Natural killer cell treated with Interleukin-12 subunit alpha and Interleukin-12 subunit beta and Interleukin-15 and Interleukin-18, amount 100 ng/mL, for 72 hours (primary cell): Measurements from ENCODE around the gene SLC1A2. TPM values are rescaled to one million over a fixed set of nuclear protein-coding genes. Genes with fewer than 3 reads are reported as not detected.

Experiments
- ATAC-seq, 2 donors: fragments of 150-1000 bp; cut with Tn5 transposase in 1 of 2; sonication (Bioruptor Pico), chemical (Tn5 transposase) in 1 of 2; 2 replicates each; pipeline ENCODE4 v1.10.0; 2021
- DNase-seq: peaks from one replicate; pipeline ENCODE4 v3.0.0; 2022; ENCODE audit warnings: low spot score
- H3K27ac Mint-ChIP-seq, 2 donors: 1 replicate in 1 of 2; 2 replicates in 1 of 2; pipeline ENCODE4 v1.8.0; 2022; ENCODE audit warnings: mixed read lengths in 2 of 2, mild to moderate bottlenecking in 1 of 2, moderate library complexity in 1 of 2
- H3K27me3 Mint-ChIP-seq, 2 donors: 1 replicate in 1 of 2; 2 replicates in 1 of 2; pipeline ENCODE4 v1.8.0; 2022; ENCODE audit warnings: mixed read lengths in 2 of 2
- H3K36me3 Mint-ChIP-seq: one replicate; pipeline ENCODE4 v1.8.0; 2022; ENCODE audit warnings: mixed read lengths
- H3K4me1 Mint-ChIP-seq, 2 donors: 1 replicate in 1 of 2; 2 replicates in 1 of 2; pipeline ENCODE4 v1.8.0; 2022; ENCODE audit warnings: low read depth in 2 of 2, mixed read lengths in 2 of 2, mild to moderate bottlenecking in 1 of 2
- H3K4me3 Mint-ChIP-seq: one replicate; pipeline ENCODE4 v1.8.0; 2022; ENCODE audit warnings: mixed read lengths
- H3K9me3 Mint-ChIP-seq: 2 replicates; pipeline ENCODE4 v1.8.0; 2022; ENCODE audit warnings: mixed read lengths
- total RNA-seq, 2 donors: library from RNA; stranded (reverse); gene quantifications; one replicate each; pipeline ENCODE4 v1.2.3, GENCODE V29; 2022

SLC1A2 gene
- total RNA-seq, 2 donors from 2014 or later, result 0.12 TPM; not detected in 1

DNA sequence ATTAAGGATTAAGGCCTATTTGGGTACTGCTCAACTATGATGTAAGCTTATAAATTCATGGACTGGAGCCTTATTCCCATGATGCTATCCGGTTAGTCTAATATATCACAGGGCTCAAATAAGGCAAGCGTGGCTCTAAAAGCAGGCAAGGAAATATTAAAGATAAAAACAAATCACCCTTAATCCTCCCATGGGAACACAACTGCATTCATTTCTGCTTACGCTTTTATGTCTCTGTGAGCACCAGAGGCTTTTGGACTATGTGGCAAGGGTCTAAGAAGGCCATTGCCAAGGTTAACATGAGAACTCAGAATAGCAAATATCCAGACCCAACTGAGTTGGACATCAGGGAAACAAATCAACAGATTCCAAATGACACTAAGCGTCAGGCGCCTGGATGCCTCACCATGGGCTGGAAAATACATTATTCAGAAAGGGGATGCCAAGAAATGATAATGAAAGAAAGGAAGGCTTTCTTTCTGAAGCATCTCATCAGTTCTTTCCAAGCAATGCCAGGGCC lies 138.1 kb downstream of the SLC1A2 start:
- Mint-ChIP-seq H3K4me3 (no peak overlapping the region), H3K36me3 (no peaks in the 10 kb centered on the region), H3K4me1 (peaks cover 14 to 43% of the 10 kb centered on the region in 2 donors), H3K27me3 (peaks cover 0 to under 1% of the 10 kb centered on the region in 2 donors), H3K9me3 (peaks cover 3% of the 10 kb centered on the region), H3K27ac (peak overlapping the region in 1 of 2 donors; percentile 12)
- DNase-seq (no peak), ATAC-seq (no peak)

DNA sequence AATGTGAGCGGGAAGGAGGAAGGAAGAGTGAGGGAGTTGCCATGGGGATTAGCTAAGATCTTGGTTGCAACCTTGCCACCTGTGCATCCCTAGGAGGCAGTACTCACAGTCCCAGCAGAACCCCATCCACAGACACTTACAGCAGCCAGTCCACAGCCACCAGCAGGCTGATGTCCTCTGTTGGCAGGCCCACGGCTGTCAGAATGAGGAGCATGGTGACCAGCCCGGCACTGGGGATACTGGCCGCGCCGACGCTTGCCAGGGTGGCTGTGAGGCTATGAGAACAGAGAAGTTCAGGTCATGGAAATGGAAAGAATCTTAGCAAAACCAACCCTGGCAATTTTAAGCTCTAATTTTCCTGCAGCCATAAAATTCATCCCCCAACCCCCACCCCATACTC lies 138.6 kb downstream of the SLC1A2 start:
- Mint-ChIP-seq H3K4me3 (no peak overlapping the region), H3K36me3 (no peaks in the 10 kb centered on the region), H3K9me3 (peaks cover 6% of the 10 kb centered on the region), H3K27ac (peak overlapping the region in 1 of 2 donors; percentile 12), H3K4me1 (peaks cover 19 to 47% of the 10 kb centered on the region in 2 donors), H3K27me3 (peaks cover 4 to 5% of the 10 kb centered on the region in 2 donors)
- DNase-seq (no peak), ATAC-seq (no peak)

DNA sequence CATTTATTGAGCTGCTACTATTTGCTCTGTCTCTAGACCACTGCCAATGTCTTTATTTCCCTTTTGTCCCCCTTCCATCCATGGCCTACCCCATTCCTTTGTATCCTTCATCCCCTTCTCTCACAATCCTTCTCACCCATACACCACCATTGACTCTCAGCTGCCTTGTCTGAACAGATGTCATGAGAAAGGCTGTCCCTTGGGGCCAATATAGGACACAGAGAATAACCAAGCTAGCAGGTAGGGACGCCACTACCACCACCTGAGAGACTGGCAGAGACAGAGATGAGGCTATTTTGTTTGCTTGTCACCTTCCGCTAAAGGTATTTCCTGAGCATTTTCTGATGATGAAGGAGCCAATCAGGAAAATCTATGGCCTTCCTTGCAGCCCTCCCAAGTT lies 141.5 kb downstream of the SLC1A2 start:
- Mint-ChIP-seq H3K27ac (no peak overlapping the region), H3K36me3 (peaks cover 6% of the 10 kb centered on the region), H3K4me1 (peaks cover 44 to 51% of the 10 kb centered on the region in 2 donors), H3K27me3 (peaks cover 4 to 15% of the 10 kb centered on the region in 2 donors), H3K4me3 (no peak overlapping the region), H3K9me3 (peaks cover 3% of the 10 kb centered on the region)
- no peak for ATAC-seq
- no peak for DNase-seq

DNA sequence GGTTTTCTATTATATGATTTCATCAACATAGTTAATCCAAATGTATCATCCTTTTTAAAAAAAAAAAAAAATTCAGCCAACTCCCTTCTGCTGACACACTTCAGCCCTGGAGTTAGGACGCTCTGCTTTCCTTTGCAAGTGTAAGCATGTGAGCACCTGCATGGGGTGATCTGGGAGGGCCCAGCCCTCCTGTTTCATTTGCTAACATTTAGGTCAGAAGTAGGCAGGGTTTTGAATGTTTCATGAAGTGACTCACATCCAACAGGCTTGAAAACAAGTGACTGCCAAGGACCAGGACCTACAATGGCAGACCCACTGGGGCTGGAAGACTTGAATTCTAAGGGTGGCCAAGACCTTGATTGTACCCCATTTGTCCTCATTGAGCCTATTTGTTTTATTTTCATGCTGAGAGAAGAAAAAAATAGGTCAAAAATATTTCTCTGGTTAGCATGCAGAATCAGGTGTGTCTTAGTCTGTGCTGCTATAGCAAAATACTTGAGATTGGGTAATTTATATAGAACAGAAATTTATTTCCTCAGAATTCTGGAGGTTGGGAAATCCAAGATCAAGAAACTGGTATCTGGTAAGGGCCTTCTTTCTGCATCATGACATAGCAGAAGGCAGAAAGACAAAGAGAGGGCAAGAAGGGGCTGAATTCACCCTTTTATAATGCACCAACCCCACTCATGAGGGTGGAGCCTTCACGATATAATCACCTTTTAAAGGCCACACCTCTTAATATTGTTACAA lies 142.8 kb downstream of the SLC1A2 start:
- ATAC-seq (no peak), DNase-seq (no peak)
- H3K36me3 Mint-ChIP-seq, result peaks cover 6% of the 10 kb centered on the region
- H3K4me1 Mint-ChIP-seq, result peaks cover 49 to 57% of the 10 kb centered on the region in 2 donors
- peak overlapping the region; percentile 9 for H3K4me3 Mint-ChIP-seq
- peak overlapping the region; percentile 42 to 45 for H3K27ac Mint-ChIP-seq
- H3K9me3 Mint-ChIP-seq, result peaks cover 3% of the 10 kb centered on the region
- H3K27me3 Mint-ChIP-seq, result peaks cover 4 to 15% of the 10 kb centered on the region in 2 donors

DNA sequence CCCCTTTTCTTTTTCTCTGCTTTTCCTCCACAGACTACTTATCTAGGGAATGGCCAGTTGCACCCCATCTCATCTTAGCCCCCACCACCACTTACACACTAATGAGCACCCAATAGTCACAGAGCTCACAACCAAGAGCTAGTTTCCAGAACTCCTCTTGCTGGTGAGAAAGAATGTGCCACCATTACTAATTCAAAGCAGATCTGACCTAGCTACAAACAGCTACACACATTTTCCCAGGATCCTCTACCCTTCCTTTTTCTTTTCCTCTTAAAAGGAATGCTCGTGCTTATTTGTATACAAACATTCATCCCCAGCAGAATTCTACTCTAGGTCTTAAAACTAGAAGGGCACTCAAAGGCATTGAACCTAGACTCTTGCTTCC lies 143.6 kb downstream of the SLC1A2 start:
- DNase-seq (no peak), ATAC-seq (no peak)
- Mint-ChIP-seq H3K4me1 (peaks cover 57 to 60% of the 10 kb centered on the region in 2 donors), H3K27ac (peak overlapping the region; percentile 42 to 45), H3K36me3 (peaks cover 7% of the 10 kb centered on the region), H3K27me3 (peaks cover 4 to 15% of the 10 kb centered on the region in 2 donors), H3K9me3 (peaks cover 4% of the 10 kb centered on the region), H3K4me3 (peak overlapping the region; percentile 9)

DNA sequence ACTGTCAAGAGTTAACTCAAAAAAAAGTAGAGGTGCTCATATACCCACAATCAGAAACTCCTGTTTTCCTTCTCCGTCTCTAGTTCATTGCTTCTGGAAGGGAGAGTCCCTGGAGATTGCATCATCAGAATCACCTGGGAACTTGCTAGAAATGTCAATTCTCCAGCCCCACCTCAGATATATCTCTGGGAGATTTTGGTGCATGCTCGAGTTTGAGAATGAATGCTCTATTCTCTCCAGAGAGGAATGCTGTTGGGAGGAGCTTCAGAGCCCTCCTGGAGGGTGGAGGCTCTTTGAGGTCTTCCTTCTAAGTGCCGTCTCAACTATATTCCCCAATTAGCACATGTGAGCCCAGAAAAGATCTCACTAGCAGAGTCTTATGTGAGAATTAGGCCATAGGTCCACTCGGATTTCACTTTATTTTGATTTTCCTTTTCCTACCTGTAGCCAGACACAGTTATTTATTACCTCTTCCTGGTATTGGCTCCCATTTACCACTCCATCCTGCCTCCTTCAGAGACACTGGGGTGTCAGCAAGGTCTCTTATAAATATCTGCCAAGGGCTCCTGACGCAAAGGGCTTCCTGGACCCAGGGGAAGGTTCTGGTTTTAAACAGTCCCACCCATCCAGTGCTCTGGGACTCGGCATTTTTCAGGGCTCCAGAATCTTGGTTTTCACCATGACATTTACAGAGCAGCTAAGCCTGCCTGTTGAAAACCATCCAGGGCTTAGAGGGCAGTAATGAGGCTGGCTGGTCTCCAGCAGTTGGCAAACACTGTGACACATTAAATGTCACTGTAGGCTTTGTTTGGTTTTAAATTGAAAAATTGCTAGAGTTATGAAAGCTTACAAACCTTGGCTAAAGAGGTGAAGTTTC lies 144.2 kb downstream of the SLC1A2 start:
- Mint-ChIP-seq H3K27ac (peak overlapping the region in 1 of 2 donors; percentile 45), H3K9me3 (peaks cover 8% of the 10 kb centered on the region), H3K27me3 (peaks cover 4 to 15% of the 10 kb centered on the region in 2 donors), H3K4me3 (no peak overlapping the region), H3K4me1 (peaks cover 58 to 61% of the 10 kb centered on the region in 2 donors), H3K36me3 (peaks cover 10% of the 10 kb centered on the region)
- ATAC-seq, result no peak
- no peak for DNase-seq

DNA sequence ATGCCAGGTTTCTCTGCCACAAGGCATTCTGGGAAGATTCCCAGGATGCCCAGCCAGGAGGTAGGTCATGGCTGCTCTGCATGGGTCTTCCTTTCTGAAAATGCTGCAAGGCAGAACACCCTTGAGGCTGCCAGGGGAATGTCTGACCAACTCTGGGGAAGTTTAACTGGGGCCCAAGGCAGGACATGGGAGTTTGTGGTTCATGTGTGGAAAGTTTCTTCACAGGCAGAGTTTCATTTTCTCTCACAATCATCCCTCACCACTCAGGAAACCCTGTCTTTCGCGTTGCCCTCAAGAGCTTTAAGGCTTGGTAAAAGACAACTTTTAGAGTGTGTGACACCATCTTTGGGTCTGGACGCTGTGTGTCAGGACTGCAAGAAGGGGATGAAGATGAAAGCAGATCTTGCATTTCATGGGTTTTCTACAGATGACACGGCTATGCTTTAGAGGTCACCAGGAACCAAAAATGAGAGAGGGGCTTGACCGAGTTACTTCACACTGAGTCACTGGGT lies 146.9 kb downstream of the SLC1A2 start:
- Mint-ChIP-seq H3K9me3 (peaks cover 8% of the 10 kb centered on the region), H3K36me3 (peaks cover 10% of the 10 kb centered on the region), H3K4me1 (peaks cover 55 to 61% of the 10 kb centered on the region in 2 donors), H3K27me3 (peaks cover 4 to 15% of the 10 kb centered on the region in 2 donors), H3K27ac (peak overlapping the region; percentile 60 to 68), H3K4me3 (peak overlapping the region; percentile 63)
- ATAC-seq, result peak; percentile 96
- DNase-seq, result peak; percentile 87

DNA sequence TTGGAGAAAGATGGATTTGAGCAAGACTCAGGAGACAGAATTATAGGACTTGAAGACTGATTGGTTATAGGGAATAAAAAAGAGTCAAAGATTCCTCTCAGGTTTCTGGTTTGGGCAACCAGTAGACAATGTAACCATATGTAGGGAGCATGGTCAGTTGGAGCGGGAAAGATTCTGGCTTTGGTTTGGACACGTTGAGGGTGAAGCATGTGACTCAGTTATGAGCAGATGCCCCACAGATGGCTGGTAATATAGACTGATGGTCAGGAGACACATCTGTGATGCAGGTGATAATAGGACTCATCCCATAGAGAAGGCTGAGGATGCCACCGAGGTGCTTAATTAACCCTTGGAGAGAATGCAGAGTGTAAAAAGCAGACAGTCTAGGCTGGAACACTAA lies 148.3 kb downstream of the SLC1A2 start:
- no peak for DNase-seq
- no peak for ATAC-seq
- H3K9me3 Mint-ChIP-seq, result peaks cover 7% of the 10 kb centered on the region
- H3K4me1 Mint-ChIP-seq, result peaks cover 48 to 56% of the 10 kb centered on the region in 2 donors
- peak overlapping the region; percentile 63 for H3K4me3 Mint-ChIP-seq
- H3K27me3 Mint-ChIP-seq, result peaks cover 3 to 13% of the 10 kb centered on the region in 2 donors
- H3K36me3 Mint-ChIP-seq, result peaks cover 10% of the 10 kb centered on the region
- H3K27ac Mint-ChIP-seq, result peak overlapping the region; percentile 60 to 68

DNA sequence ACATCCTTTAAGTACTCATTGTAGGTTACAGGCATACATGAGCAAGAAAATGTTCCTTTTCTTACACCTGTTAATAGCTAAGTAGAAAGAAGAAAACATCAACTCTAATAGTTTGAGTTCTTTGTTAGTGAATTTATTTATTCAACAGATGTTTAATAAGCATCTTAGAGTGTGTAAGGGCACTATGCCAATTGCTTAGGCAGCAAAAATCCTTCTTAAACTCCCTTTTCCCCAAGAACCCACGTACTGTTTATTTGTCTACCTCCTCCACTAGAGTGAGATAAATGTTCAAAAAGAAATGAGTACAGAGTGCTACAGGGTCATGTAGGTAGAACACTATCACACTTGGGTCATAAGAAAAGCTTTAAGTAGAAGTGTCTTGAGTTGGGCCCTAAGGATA lies 149.0 kb downstream of the SLC1A2 start:
- no peak for DNase-seq
- Mint-ChIP-seq H3K27ac (peak overlapping the region; percentile 60 to 68), H3K4me1 (peaks cover 42 to 49% of the 10 kb centered on the region in 2 donors), H3K9me3 (peaks cover 5% of the 10 kb centered on the region), H3K4me3 (no peak overlapping the region), H3K36me3 (peaks cover 10% of the 10 kb centered on the region), H3K27me3 (peaks cover 0 to 8% of the 10 kb centered on the region in 2 donors)
- ATAC-seq, result no peak

DNA sequence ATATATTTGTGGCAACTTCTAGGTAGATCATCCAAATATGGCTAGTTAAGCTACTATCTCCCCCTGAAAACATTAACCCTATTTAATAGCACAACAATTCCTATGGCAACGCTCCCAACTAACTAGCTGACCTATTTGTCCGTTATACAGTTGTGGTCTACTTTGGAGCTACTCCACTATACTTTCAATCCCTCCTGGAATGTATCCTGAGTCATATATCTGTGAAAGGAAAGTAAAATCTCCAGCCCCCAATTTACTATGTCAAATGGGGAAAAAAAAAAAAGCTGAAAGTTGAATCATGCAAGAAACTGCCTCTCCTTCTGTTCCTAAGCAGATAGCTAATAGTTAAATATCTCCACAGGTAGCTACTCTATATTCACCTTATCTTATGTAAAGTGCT lies 151.9 kb downstream of the SLC1A2 start:
- Mint-ChIP-seq H3K27me3 (no peaks in the 10 kb centered on the region), H3K9me3 (peaks cover 5% of the 10 kb centered on the region), H3K36me3 (peaks cover 4% of the 10 kb centered on the region), H3K27ac (no peak overlapping the region), H3K4me1 (peaks cover 21 to 22% of the 10 kb centered on the region in 2 donors), H3K4me3 (no peak overlapping the region)
- DNase-seq (no peak), ATAC-seq (no peak)

DNA sequence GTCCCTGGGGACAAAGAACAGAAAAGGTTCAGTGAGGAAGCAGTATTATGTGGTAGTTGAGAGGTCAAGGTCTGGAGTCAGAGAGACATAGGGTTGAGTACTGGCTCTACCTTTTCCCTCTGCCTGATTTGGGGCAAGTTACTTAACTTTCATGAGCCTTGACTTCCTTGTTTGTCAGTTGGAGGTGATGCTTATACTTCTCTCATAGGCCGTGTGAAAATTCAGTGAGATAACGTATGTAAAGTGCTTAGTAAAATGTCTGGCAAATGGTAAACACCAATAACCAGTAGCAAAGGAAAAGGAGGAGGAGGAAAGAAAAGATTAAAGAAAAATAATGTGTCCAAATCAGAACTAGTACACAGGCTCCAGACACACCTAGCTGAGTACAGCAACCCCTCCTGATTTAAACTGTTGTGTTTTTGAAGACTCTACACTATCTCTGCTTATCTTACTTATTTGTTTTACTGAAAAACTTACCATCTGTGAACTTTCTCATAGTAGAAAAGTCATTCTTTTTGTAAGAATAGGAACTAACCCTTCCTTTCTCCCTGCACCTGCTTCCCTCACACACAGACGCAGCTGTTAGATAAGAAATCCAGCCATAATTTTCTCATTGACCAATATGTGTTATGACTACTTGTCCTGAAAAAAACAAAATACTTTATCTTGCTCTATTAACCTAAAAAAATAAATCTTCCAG lies 153.5 kb downstream of the SLC1A2 start:
- Mint-ChIP-seq H3K27ac (no peak overlapping the region), H3K4me3 (no peak overlapping the region), H3K27me3 (peaks cover 0 to 2% of the 10 kb centered on the region in 2 donors), H3K4me1 (peaks cover 5 to 6% of the 10 kb centered on the region in 2 donors), H3K36me3 (peaks cover 4% of the 10 kb centered on the region), H3K9me3 (peaks cover 5% of the 10 kb centered on the region)
- DNase-seq (no peak), ATAC-seq (no peak)

DNA sequence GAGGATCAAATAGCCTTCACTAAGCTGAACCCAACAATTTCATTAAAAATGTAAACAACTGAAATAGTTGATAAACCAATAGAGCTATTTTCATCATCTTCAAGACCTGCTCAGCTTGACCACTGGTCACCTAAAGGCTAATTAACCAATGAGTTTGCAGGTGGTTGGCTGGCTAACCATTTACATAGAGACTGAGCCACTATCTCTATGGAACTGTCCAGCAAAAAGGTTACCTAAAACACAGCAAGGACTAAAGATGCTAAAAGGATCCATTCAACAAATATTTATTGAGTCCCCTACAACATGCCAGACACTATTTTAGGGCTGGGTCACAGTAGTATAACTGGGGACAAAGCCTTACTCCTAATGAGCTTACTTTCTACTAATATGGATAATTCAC lies 156.6 kb downstream of the SLC1A2 start:
- Mint-ChIP-seq H3K4me1 (peaks cover 0 to under 1% of the 10 kb centered on the region in 2 donors), H3K27me3 (peaks cover 7% of the 10 kb centered on the region in 2 donors), H3K9me3 (no peaks in the 10 kb centered on the region), H3K4me3 (no peak overlapping the region), H3K27ac (no peak overlapping the region), H3K36me3 (no peaks in the 10 kb centered on the region)
- DNase-seq (no peak), ATAC-seq (no peak)

DNA sequence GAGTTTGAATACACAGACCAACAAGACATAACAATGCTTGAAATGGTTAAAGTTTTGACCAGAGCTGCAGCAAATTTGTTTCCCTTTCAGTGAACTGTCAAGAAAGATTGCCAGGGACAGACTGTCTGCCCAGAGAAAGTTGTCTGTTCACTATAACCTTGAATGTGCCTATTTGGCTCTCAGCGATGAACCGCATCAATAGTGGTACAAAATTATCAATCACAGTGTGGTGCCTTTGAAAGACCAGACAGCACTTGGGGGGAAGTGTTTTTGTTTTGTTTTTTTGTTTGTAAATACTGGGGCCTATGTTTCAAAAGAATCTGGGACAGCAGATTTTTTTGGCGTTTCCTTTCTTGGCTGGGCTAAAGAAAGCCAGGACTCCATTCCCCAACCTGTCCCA lies 157.3 kb downstream of the SLC1A2 start:
- Mint-ChIP-seq H3K9me3 (no peaks in the 10 kb centered on the region), H3K4me3 (no peak overlapping the region), H3K27me3 (peaks cover 7% of the 10 kb centered on the region in 2 donors), H3K27ac (no peak overlapping the region), H3K36me3 (no peaks in the 10 kb centered on the region), H3K4me1 (peaks cover 6 to 7% of the 10 kb centered on the region in 2 donors)
- ATAC-seq, result no peak
- DNase-seq, result no peak
